K562 (cell line): ENCODE data around the gene XPOT.

Experiments used
- FOXM1 ChIP-seq, 2 experiments: fragments of 450-650 bp in 1 of 2; sonication (generic) in 1 of 2; formaldehyde crosslinking in 1 of 2; IDR thresholded peaks; 2 replicates each; pipeline versions ENCODE4 v1.6.1 to v1.9.0; 2017 to 2022; ENCODE audit warnings: low read depth in 2 of 2, mild to moderate bottlenecking in 2 of 2, missing genetic modification reagents in 1 of 2, moderate library complexity in 1 of 2
- SMAD1 ChIP-seq: fragments of 150-350 bp; IDR thresholded peaks from 2 replicates; pipeline ENCODE4 v1.6.1; 2014; ENCODE audit warnings: low read length, low read depth; ENCODE audit not compliant: partially characterized antibody
- SNRNP70 ChIP-seq: fragments of 200-400 bp; formaldehyde crosslinking; optimal IDR thresholded peaks from 2 replicates; pipeline ENCODE3; 2017; ENCODE audit warnings: low read depth, low read length
- U2AF1 ChIP-seq: fragments of 200-400 bp; formaldehyde crosslinking; optimal IDR thresholded peaks from 2 replicates; pipeline ENCODE3; 2017; ENCODE audit warnings: mild to moderate bottlenecking, low read depth, low read length, moderate library complexity
- TF ChIP-seq, protein P1 (sequence below), 3 experiments: IDR thresholded peaks in 2 of 3; conservative IDR thresholded peaks in 1 of 3; 2 replicates each; pipeline ENCODE4 v1.5.1; 2011 to 2012; ENCODE audit warnings: low read length in 3 of 3, mild to moderate bottlenecking in 3 of 3, control low read depth in 2 of 3, improper control_type of control experiment in 1 of 3, inconsistent platforms in 1 of 3, low read depth in 1 of 3, mixed read lengths in 1 of 3, moderate library complexity in 1 of 3; ENCODE audit not compliant: insufficient read depth in 2 of 3

GRCh38 chr12:64440100-64440499 is 35.9 kb downstream of the XPOT start:
- TF ChIP-seq U2AF1 (no peak), FOXM1 (IDR thresholded peaks at IDR 0.05; ENCODE audit: low read depth) (no peak), FOXM1 (CRISPR knock-in tag; IDR thresholded peaks at IDR 0.05; ENCODE audit: low read depth) (no peak), SMAD1 (no peak), SNRNP70 (no peak)
- TF ChIP-seq, protein P1, sequence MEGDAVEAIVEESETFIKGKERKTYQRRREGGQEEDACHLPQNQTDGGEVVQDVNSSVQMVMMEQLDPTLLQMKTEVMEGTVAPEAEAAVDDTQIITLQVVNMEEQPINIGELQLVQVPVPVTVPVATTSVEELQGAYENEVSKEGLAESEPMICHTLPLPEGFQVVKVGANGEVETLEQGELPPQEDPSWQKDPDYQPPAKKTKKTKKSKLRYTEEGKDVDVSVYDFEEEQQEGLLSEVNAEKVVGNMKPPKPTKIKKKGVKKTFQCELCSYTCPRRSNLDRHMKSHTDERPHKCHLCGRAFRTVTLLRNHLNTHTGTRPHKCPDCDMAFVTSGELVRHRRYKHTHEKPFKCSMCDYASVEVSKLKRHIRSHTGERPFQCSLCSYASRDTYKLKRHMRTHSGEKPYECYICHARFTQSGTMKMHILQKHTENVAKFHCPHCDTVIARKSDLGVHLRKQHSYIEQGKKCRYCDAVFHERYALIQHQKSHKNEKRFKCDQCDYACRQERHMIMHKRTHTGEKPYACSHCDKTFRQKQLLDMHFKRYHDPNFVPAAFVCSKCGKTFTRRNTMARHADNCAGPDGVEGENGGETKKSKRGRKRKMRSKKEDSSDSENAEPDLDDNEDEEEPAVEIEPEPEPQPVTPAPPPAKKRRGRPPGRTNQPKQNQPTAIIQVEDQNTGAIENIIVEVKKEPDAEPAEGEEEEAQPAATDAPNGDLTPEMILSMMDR (IDR thresholded peaks at IDR 0.05 in 2 of 3, conservative IDR thresholded peaks at IDR 0.05 in 1 of 3; ENCODE audit: insufficient read depth in 2 of 3, low read depth in 1 of 3, low read length in 3 of 3): no peak
